Liver (tissue), 9 donors: Measurements from ENCODE around the gene CIAO3. TPM values are rescaled to one million over a fixed set of nuclear protein-coding genes. Genes with fewer than 3 reads are reported as not detected.

Experiments used
- DNase-seq: peaks from one replicate; pipeline ENCODE4 v3.0.0-alpha.2; 2017; ENCODE audit warnings: low spot score
- H3K27ac ChIP-seq, 2 donors: one replicate each; pipeline ENCODE4 v1.7.0; 2013; ENCODE audit warnings: inconsistent platforms in 2 of 2, low read length in 2 of 2, control low read depth in 1 of 2, low read depth in 1 of 2, mild to moderate bottlenecking in 1 of 2
- H3K27me3 ChIP-seq, 4 donors: one replicate each; pipeline versions ENCODE4 v1.6.1 to v1.7.0; 2013; ENCODE audit warnings: low read length in 3 of 4, inconsistent platforms in 1 of 4, mild to moderate bottlenecking in 1 of 4, moderate library complexity in 1 of 4; ENCODE audit not compliant: control insufficient read depth in 4 of 4, insufficient read depth in 4 of 4
- H3K36me3 ChIP-seq, 4 donors: one replicate each; pipeline versions ENCODE4 v1.6.1 to v1.7.0; 2013; ENCODE audit warnings: low read length in 3 of 4, mild to moderate bottlenecking in 3 of 4, low read depth in 1 of 4, moderate library complexity in 1 of 4; ENCODE audit not compliant: control insufficient read depth in 4 of 4, insufficient read depth in 3 of 4
- H3K4me1 ChIP-seq, 4 donors: one replicate each; pipeline versions ENCODE4 v1.6.1 to v1.7.0; 2013; ENCODE audit warnings: low read length in 3 of 4, mild to moderate bottlenecking in 3 of 4, moderate library complexity in 1 of 4; ENCODE audit not compliant: control insufficient read depth in 4 of 4, insufficient read depth in 4 of 4
- H3K4me3 ChIP-seq, 3 donors: one replicate each; pipeline versions ENCODE4 v1.6.1 to v1.7.0; 2013; ENCODE audit warnings: low read length in 3 of 3, control low read depth in 1 of 3, low read depth in 1 of 3, mild to moderate bottlenecking in 1 of 3
- H3K9ac ChIP-seq, 2 donors: one replicate each; pipeline ENCODE4 v1.7.0; 2013; ENCODE audit warnings: low read length in 2 of 2, mild to moderate bottlenecking in 2 of 2, moderate library complexity in 2 of 2, control low read depth in 1 of 2, low read depth in 1 of 2
- H3K9me3 ChIP-seq, 4 donors: one replicate each; pipeline versions ENCODE4 v1.6.1 to v1.7.0; 2013; ENCODE audit warnings: low read length in 3 of 4; ENCODE audit not compliant: control insufficient read depth in 4 of 4
- ATF3 ChIP-seq: IDR thresholded peaks from 2 replicates; pipeline ENCODE4 v1.6.1; 2016; ENCODE audit warnings: antibody characterized with exemption
- EGR1 ChIP-seq, 2 donors: IDR thresholded peaks; 2 replicates each; pipeline ENCODE4 v1.6.1; 2016 to 2018; ENCODE audit warnings: antibody characterized with exemption in 2 of 2, low read depth in 2 of 2
- FOXA1 ChIP-seq: IDR thresholded peaks from 2 replicates; pipeline ENCODE4 v1.6.1; 2016; ENCODE audit warnings: antibody characterized with exemption
- FOXA2 ChIP-seq: IDR thresholded peaks from 2 replicates; pipeline ENCODE4 v1.6.1; 2016; ENCODE audit warnings: antibody characterized with exemption
- GABPA ChIP-seq, 2 donors: IDR thresholded peaks in 1 of 2; conservative IDR thresholded peaks in 1 of 2; 2 replicates each; pipeline ENCODE4 v1.6.1; 2016; ENCODE audit warnings: antibody characterized with exemption in 2 of 2, mild to moderate bottlenecking in 1 of 2, moderate library complexity in 1 of 2
- HNF4A ChIP-seq, 2 donors: conservative IDR thresholded peaks; 2 replicates each; pipeline ENCODE4 v1.6.1; 2016; ENCODE audit warnings: antibody characterized with exemption in 2 of 2, mild to moderate bottlenecking in 2 of 2
- HNF4G ChIP-seq: IDR thresholded peaks from 2 replicates; pipeline ENCODE4 v1.6.1; 2016; ENCODE audit warnings: antibody characterized with exemption
- JUND ChIP-seq, 2 donors: IDR thresholded peaks; 2 replicates each; pipeline ENCODE4 v1.6.1; 2016; ENCODE audit warnings: antibody characterized with exemption in 2 of 2
- MAX ChIP-seq: IDR thresholded peaks from 2 replicates; pipeline ENCODE4 v1.6.1; 2016; ENCODE audit warnings: antibody characterized with exemption
- NR2F2 ChIP-seq: IDR thresholded peaks from 2 replicates; pipeline ENCODE4 v1.6.1; 2016; ENCODE audit warnings: antibody characterized with exemption
- RAD21 ChIP-seq, 2 donors: IDR thresholded peaks; 2 replicates each; pipeline ENCODE4 v1.6.1; 2016; ENCODE audit warnings: antibody characterized with exemption in 2 of 2, mild to moderate bottlenecking in 2 of 2
- REST ChIP-seq: IDR thresholded peaks from 2 replicates; pipeline ENCODE4 v1.6.1; 2016; ENCODE audit warnings: antibody characterized with exemption, mild to moderate bottlenecking
- RXRA ChIP-seq, 2 donors: IDR thresholded peaks; 2 replicates each; pipeline ENCODE4 v1.6.1; 2017 to 2018; ENCODE audit warnings: antibody characterized with exemption in 2 of 2, mild to moderate bottlenecking in 1 of 2
- TAF1 ChIP-seq: conservative IDR thresholded peaks from 2 replicates; pipeline ENCODE4 v1.6.1; 2016; ENCODE audit warnings: antibody characterized with exemption, mild to moderate bottlenecking
- YY1 ChIP-seq: IDR thresholded peaks from 2 replicates; pipeline ENCODE4 v1.6.1; 2016; ENCODE audit warnings: antibody characterized with exemption, mild to moderate bottlenecking
- WGBS: extraction: QIAGEN DNeasy Blood & Tissue Kit; methylation state at CpG from one replicate; pipeline ENCODE4 v1.1.7; 2013; 5-methylcytosine and 5-hydroxymethylcytosine counted together
- polyA plus RNA-seq, 2 donors: library from polyadenylated mRNA; stranded (reverse) in 1 of 2; unstranded in 1 of 2; fragments of 200-250 nt in 1 of 2; fragments of >200 nt in 1 of 2; fragmentation: Nextera tagmentation in 1 of 2; extraction: Ambion mirVana in 1 of 2; gene quantifications; one replicate each; pipeline versions ENCODE4 v1.2.1 to v1.2.3, GENCODE V29; 2013 to 2015
- total RNA-seq, 2 donors: library from RNA; depleted of rRNA; stranded (reverse); fragments of >200 nt; gene quantifications; one replicate each; pipeline ENCODE4 v1.2.3, GENCODE V29; 2014
- TF ChIP-seq, protein P1 (sequence below): IDR thresholded peaks from 2 replicates; pipeline ENCODE4 v1.6.1; 2016; ENCODE audit warnings: antibody characterized with exemption
- TF ChIP-seq, protein P2 (sequence below): fragments of 150-350 bp; IDR thresholded peaks from 2 replicates; pipeline ENCODE4 v1.5.1; 2017; ENCODE audit warnings: improper control_type of control experiment, low read depth, low read length; ENCODE audit not compliant: missing input control
- donor health status: healthy.
- donor health status: healthy.
- donor health status: healthy.
- donor health status: healthy.
- donor health status: healthy.

The CIAO3 gene
- total and polyA plus RNA-seq, 4 donors = 13.2 to 24.3 (median 16.5) TPM

DNA sequence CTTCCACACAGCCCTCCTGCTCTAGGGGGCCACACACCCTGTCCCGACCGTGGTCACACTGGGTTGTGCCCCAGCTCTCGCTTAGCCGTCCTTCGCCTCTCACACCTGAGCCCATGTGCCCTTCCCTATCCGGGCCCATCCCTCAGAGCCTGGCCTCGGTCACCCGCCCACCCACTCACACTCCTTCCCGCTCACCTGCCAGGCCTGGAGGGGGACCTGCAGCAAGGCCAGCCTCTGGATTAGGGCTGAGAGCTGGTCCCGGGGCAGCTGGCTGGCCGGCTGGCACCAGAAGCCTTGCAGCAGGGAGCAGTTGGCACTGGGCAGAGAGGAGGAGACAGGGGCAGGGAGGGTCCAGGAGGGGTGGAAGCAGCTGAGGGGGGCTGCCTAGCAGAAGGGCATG, 37.6 kb upstream of the CIAO3 start:
- WGBS = 77% methylated on average over 11 of the region's 11 CpGs

DNA sequence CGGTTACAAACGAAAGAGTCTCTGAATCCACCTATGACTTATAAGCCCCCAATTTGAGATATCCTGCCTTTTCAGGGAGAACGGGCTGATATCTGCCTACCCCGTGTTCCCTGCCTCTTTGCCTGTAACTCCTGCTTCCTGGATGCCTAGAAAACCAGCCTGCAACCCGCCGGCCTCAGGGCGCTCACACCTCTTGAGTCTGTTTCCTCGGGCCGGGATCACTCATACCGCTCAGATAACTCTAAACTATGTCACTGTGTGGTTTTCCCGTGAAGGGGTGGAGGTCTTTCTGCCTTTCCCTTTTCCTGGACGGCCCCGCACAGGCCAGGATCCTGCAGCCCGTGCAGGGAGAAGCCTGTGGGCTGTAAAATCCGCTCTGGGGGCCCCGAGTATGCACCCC, 37.0 kb upstream of the CIAO3 start:
- Histone ChIP-seq H3K27me3 (peaks cover 0 to 4% (median 0%) of the 10 kb centered on the region in 4 donors), H3K9me3 (no peaks in the 10 kb centered on the region), H3K4me1 (no peaks in the 10 kb centered on the region), H3K9ac (no peak overlapping the region), H3K27ac (no peak overlapping the region), H3K4me3 (no peak overlapping the region), H3K36me3 (no peaks in the 10 kb centered on the region)
- TF ChIP-seq HNF4G (no peak), FOXA2 (no peak), RXRA (IDR thresholded peaks at IDR 0.05) (no peak), MAX (no peak), JUND (IDR thresholded peaks at IDR 0.05) (no peak), NR2F2 (no peak), ATF3 (no peak), FOXA1 (no peak), YY1 (no peak), RAD21 (IDR thresholded peaks at IDR 0.05) (no peak), GABPA (IDR thresholded peaks at IDR 0.05 in 1 of 2, conservative IDR thresholded peaks at IDR 0.05 in 1 of 2) (no peak), EGR1 (IDR thresholded peaks at IDR 0.05; ENCODE audit: low read depth in 2 of 2) (no peak), TAF1 (no peak), REST (no peak)
- TF ChIP-seq, protein P1, sequence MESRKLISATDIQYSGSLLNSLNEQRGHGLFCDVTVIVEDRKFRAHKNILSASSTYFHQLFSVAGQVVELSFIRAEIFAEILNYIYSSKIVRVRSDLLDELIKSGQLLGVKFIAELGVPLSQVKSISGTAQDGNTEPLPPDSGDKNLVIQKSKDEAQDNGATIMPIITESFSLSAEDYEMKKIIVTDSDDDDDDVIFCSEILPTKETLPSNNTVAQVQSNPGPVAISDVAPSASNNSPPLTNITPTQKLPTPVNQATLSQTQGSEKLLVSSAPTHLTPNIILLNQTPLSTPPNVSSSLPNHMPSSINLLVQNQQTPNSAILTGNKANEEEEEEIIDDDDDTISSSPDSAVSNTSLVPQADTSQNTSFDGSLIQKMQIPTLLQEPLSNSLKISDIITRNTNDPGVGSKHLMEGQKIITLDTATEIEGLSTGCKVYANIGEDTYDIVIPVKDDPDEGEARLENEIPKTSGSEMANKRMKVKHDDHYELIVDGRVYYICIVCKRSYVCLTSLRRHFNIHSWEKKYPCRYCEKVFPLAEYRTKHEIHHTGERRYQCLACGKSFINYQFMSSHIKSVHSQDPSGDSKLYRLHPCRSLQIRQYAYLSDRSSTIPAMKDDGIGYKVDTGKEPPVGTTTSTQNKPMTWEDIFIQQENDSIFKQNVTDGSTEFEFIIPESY = no peak
- TF ChIP-seq, protein P2, sequence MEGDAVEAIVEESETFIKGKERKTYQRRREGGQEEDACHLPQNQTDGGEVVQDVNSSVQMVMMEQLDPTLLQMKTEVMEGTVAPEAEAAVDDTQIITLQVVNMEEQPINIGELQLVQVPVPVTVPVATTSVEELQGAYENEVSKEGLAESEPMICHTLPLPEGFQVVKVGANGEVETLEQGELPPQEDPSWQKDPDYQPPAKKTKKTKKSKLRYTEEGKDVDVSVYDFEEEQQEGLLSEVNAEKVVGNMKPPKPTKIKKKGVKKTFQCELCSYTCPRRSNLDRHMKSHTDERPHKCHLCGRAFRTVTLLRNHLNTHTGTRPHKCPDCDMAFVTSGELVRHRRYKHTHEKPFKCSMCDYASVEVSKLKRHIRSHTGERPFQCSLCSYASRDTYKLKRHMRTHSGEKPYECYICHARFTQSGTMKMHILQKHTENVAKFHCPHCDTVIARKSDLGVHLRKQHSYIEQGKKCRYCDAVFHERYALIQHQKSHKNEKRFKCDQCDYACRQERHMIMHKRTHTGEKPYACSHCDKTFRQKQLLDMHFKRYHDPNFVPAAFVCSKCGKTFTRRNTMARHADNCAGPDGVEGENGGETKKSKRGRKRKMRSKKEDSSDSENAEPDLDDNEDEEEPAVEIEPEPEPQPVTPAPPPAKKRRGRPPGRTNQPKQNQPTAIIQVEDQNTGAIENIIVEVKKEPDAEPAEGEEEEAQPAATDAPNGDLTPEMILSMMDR = no peak
- no peak for DNase-seq
- 36% methylated on average over 16 of the region's 16 CpGs for WGBS

More for the DNA sequence above, 37.6 kb upstream of the CIAO3 start:
- Histone ChIP-seq H3K9ac (no peak overlapping the region), H3K9me3 (no peaks in the 10 kb centered on the region), H3K4me3 (no peak overlapping the region), H3K27me3 (peaks cover 0 to 4% (median 0%) of the 10 kb centered on the region in 4 donors), H3K4me1 (no peaks in the 10 kb centered on the region), H3K27ac (no peak overlapping the region), H3K36me3 (no peaks in the 10 kb centered on the region)
- DNase-seq = no peak
- TF ChIP-seq YY1 = no peak
- TF ChIP-seq, protein P1 = no peak
- no peak for TF ChIP-seq HNF4A (conservative IDR thresholded peaks at IDR 0.05)
- TF ChIP-seq ATF3 = no peak
- no peak for TF ChIP-seq HNF4G
- TF ChIP-seq EGR1 (IDR thresholded peaks at IDR 0.05; ENCODE audit: low read depth in 2 of 2) = no peak
- TF ChIP-seq FOXA1 = no peak
- no peak for TF ChIP-seq TAF1
